Brain microvascular endothelial cell (primary cell): ENCODE data around the gene FKRP.

Source experiments
- DNase-seq: peaks from one replicate; pipeline ENCODE4 v3.0.0-alpha.2; 2020
- H3K27ac ChIP-seq: fragments of 250-450 bp; sonication (Bioruptor Pico); 2 replicates; pipeline ENCODE4 v1.5.1; 2020; ENCODE audit warnings: mild to moderate bottlenecking, moderate library complexity
- H3K27me3 ChIP-seq: fragments of 250-450 bp; sonication (Bioruptor Pico); replicated peaks from 2 replicates; pipeline ENCODE4 v1.5.1; 2020; ENCODE audit warnings: mild to moderate bottlenecking
- H3K36me3 ChIP-seq: fragments of 250-450 bp; sonication (Bioruptor Pico); replicated peaks from 2 replicates; pipeline ENCODE4 v1.5.1; 2020; ENCODE audit warnings: mild to moderate bottlenecking
- H3K4me3 ChIP-seq: 2 replicates; pipeline ENCODE4 v1.5.1; 2011; ENCODE audit warnings: low read depth, mild to moderate bottlenecking, control low read depth, low read length, moderate library complexity
- in situ Hi-C: cut with HindIII; loops from 2 replicates; pipeline ENCODE4 v1.10.0; 2017; ENCODE audit warnings: low sequenced_read_pairs, low pct_ligation_motif_present
- TF ChIP-seq, protein P1 (sequence below): IDR thresholded peaks from 2 replicates; pipeline ENCODE4 v1.5.1; 2011; ENCODE audit warnings: low read depth, mild to moderate bottlenecking, moderate library complexity, low read length, control low read depth, inconsistent platforms; ENCODE audit errors: missing control alignments

The FKRP gene

DNA sequence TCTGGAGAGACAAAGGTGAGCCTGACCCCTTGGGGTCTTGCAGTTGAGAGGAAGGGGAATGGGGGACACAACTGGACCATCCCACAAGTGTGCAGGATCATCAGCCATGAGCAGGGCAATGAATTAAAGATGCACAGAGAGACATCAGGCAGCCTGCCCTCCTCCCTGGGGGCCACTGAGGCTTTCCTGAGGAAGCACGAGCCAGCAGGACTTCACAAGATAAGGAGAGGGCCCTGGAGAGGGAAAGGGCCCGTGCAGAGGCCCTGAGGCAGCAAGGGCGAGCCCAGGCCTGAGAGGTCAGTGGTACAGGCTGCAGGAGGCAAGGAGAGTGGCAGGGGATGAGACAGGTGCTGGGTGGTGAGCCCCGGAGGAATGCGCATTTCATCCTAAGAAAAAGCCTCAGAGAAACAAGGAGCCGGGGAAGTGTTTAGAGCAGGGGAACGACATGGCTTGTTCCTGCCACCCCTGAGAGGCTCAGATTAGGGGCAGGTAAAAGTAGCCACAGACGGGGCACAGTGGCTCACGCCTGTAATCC lies 19.9 kb upstream of the FKRP start:
- Histone ChIP-seq H3K4me3 (no peak overlapping the region), H3K27me3 (no peaks in the 10 kb centered on the region), H3K27ac (no peak overlapping the region), H3K36me3 (peaks cover 91% of the 10 kb centered on the region)
- no peak for DNase-seq
- in situ Hi-C loops: no loop called here
- TF ChIP-seq, protein P1, sequence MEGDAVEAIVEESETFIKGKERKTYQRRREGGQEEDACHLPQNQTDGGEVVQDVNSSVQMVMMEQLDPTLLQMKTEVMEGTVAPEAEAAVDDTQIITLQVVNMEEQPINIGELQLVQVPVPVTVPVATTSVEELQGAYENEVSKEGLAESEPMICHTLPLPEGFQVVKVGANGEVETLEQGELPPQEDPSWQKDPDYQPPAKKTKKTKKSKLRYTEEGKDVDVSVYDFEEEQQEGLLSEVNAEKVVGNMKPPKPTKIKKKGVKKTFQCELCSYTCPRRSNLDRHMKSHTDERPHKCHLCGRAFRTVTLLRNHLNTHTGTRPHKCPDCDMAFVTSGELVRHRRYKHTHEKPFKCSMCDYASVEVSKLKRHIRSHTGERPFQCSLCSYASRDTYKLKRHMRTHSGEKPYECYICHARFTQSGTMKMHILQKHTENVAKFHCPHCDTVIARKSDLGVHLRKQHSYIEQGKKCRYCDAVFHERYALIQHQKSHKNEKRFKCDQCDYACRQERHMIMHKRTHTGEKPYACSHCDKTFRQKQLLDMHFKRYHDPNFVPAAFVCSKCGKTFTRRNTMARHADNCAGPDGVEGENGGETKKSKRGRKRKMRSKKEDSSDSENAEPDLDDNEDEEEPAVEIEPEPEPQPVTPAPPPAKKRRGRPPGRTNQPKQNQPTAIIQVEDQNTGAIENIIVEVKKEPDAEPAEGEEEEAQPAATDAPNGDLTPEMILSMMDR: no peak

DNA sequence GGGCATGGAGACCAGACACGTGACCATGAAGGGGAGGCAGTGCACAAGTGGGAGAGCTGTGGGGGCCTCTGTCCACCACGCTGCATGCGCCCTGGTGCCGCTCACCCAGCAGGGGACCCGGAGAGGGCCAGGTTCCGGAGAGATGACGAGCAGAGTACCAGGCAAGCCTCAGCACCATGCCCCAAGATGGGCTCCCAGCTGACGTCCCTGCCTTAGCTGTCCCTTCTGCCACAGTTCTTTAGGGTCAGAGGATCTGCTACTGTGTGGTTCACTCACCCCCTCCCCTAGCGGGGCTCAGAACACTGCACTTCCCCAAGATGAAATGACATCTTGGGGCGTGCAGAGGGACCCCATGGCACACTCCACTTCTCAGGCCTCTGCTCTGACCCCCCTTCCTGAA lies 19.3 kb upstream of the FKRP start:
- DNase-seq: no peak
- peaks cover 86% of the 10 kb centered on the region for H3K36me3 ChIP-seq
- H3K4me3 ChIP-seq: no peak overlapping the region
- no peaks in the 10 kb centered on the region for H3K27me3 ChIP-seq
- in situ Hi-C loops: no loop called here
- no peak overlapping the region for H3K27ac ChIP-seq
- TF ChIP-seq, protein P1: no peak

GRCh38 chr19:46726971-46727501 lies 18.8 kb upstream of the FKRP start:
- H3K27me3 ChIP-seq: no peaks in the 10 kb centered on the region
- TF ChIP-seq, protein P1: no peak
- no peak overlapping the region for H3K27ac ChIP-seq
- H3K36me3 ChIP-seq: peaks cover 83% of the 10 kb centered on the region
- H3K4me3 ChIP-seq: no peak overlapping the region
- DNase-seq: no peak
- in situ Hi-C loops: no loop called here

GRCh38 chr19:46727757-46728156 lies 18.1 kb upstream of the FKRP start:
- H3K36me3 ChIP-seq: peaks cover 83% of the 10 kb centered on the region
- TF ChIP-seq, protein P1: no peak
- H3K27ac ChIP-seq: no peak overlapping the region
- in situ Hi-C loops: no loop called here
- no peaks in the 10 kb centered on the region for H3K27me3 ChIP-seq
- no peak overlapping the region for H3K4me3 ChIP-seq
- no peak for DNase-seq

GRCh38 chr19:46728208-46728607 lies 17.6 kb upstream of the FKRP start:
- H3K4me3 ChIP-seq: no peak overlapping the region
- H3K27me3 ChIP-seq: no peaks in the 10 kb centered on the region
- DNase-seq: no peak
- in situ Hi-C loops: no loop called here
- H3K27ac ChIP-seq: no peak overlapping the region
- TF ChIP-seq, protein P1: no peak
- peaks cover 83% of the 10 kb centered on the region for H3K36me3 ChIP-seq
